HG03520 (cell line): ENCODE results near the gene SCO2.
A peak's percentile ranks its signal among the peaks of the same experiment; 100 is the strongest.

Source experiments
- ATAC-seq: cut with Tn5 transposase; IDR thresholded peaks from one replicate; pipeline ENCODE4 v1.9.1; 2021; ENCODE audit warnings: mild to moderate bottlenecking, moderate library complexity; ENCODE audit not compliant: unreplicated experiment

SCO2 gene

GRCh38 chr22:50482107-50483074, 43.0 kb downstream of the SCO2 start:
- no peak for ATAC-seq

- ATAC-seq = no peak
Measured at GRCh38 chr22:50481440-50482106, 43.8 kb downstream of the SCO2 start, which contains the start of gene ADM2. Gene ADM2 (plus strand): TSS chr22:50481543. CDS start chr22:50481848, 305 bp downstream.

GRCh38 chr22:50481045-50481439, 44.4 kb downstream of the SCO2 start:
- no peak for ATAC-seq

DNA sequence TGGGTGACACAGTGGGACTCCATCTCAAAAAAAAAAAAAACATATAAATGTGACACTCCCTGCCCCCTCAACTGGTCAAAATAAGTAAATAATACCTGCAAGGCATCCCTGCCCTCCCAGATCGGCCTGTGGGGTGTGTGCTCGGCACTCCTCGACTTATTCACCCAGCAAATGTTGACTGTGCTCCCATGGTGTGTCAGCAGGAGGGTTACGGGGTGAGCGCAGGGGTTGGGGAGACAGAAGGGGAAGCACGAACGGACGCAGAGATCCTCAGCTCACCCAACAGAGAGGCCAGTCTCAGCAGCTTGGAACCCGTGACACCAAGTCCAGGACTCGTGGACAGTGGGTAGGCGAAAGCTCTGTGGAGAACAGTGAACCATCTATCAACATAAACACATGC, 45.7 kb downstream of the SCO2 start:
- ATAC-seq = no peak

DNA sequence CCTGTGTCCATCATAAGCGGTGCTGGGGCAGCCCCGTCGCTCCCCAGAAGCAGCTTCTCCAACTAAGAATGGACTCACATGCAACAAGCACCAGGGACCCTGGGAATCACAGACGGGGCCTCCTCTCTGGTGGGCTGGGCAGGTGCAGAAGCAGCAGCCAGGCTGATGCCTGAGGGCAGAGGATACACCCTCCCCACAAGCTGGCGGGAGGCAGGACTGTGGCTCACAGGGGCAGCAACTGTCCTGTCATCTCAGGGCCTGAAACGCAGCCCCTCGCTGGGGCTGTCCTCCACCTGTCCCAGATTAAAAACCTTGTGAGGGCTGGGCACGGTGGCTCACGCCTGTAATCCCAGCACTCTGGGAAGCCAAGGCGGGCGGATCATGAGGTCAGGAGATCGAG, 47.5 kb downstream of the SCO2 start:
- ATAC-seq = no peak

DNA sequence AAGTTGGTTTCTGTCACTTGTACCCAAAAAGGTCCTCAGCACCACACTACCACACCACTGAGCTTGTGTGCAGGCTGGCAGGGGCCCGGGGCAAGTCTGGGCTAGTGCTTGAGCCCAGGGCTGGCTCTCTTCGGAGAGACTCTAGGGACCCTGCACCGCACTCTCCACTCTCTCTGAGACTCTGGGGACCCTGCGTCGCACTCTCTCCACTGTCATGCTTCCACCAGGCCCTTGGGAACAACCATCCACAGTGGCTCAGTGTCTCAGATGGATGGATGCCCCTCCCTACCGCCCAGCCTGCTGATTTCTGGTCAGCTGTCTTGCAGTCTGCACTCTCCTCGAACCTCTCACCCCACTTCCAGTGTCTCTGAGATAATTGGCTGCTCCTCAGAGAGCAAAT, 48.5 kb downstream of the SCO2 start:
- no peak for ATAC-seq

- no peak for ATAC-seq
Measured at GRCh38 chr22:50475652-50476002, 49.8 kb downstream of the SCO2 start.

GRCh38 chr22:50474710-50475651, 50.4 kb downstream of the SCO2 start, which contains the start of gene SBF1:
Gene SBF1 (minus strand): TSS chr22:50475035. CDS start chr22:50474840, 195 bp downstream.
- ATAC-seq = peak; percentile 72

GRCh38 chr22:50473855-50474671, 51.3 kb downstream of the SCO2 start:
- ATAC-seq = no peak
